ENCODE data around the gene DOCK10.

Gene DOCK10

DNA sequence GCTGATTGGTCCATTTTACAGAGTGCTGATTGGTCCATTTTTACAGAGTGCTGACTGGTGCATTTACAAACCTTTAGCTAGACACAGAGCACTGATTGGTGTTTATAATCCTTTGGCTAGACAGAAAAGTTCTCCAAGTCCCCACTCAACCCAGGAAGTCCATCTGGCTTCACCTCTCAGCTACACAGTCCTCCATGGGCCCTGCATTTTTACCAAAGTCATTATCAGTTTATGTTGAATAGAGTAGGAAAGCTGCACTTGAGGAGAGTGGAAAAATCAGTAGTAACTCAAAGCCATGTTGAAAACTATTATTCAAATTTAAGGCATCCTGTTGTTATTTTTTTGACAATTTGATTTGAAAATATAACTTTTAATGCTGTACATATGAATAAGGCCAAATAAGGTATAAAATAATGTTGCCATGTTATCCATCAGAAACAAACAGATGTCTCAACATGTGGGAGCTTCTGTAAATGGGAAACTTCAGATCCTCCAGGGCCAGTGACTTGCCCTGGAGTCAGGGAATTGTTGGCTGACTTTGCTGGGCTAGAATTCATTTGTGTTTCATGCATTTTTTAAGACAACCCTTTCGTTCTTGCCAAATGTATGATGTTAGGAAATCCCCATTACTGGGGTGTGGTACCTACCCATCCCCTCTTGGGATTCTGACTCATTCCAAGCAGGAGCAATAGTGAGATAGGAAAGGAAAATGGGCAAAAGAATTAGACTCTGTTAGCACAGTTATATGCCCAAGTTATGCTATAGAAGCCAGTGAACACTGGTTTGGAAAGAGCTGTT is 288.3 kb downstream of the DOCK10 start:
- DNase-seq, result no peak

DNA sequence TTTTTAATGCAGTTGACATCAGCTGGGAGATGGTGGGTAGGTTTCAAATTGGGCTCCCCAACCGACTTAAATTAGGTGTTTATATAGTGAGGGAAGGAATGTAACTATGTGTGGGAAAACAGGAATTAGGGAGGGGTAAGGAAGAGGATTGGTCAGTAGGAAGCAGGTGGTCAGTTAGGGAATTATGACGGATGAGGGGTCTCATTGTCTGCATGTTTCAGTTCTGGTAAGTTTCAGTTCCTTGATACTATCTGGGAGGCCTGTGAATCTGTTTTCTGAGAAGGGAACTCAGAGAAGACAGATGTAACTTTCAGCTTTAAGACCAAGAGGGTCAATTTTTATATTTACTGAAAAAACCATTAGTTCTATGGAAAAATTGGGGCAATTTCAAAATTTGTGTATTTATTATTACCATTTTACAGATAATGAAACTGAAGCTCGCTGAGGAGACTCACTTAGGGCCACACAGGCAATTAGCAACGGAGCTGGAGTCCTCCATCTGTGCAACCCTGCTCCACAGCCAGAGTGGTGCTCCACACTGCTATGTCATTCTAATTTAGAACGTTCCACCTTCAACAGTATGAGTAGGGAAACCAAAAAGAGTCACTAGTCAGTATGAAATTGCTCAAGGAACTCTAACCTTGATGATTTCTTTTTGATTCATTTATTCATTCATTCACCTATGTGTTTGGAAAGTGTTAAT is 290.1 kb downstream of the DOCK10 start:
- DNase-seq, result no peak

- no peak for DNase-seq
Measured at GRCh38 chr2:224749136-224749535, 293.1 kb downstream of the DOCK10 start.

DNA sequence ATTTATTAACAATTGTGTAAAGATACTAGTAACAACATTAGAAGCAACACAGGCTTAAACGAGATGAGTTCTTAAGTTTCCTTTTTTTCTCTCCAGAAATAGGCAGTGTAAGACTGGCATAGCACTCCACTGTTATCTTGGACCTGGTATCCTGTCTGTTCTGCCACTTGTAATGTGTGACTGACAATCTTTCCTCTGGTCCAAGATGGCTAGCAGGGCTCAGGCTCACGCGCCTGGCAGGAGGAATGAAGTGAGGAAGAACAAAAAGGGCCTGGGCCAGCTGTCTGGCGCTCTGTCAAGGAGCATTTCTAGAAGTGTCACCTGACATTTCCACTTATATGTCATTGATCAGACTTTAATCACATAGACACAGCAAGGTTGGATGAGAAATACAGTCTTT is 294.5 kb downstream of the DOCK10 start:
- no peak for DNase-seq

DNA sequence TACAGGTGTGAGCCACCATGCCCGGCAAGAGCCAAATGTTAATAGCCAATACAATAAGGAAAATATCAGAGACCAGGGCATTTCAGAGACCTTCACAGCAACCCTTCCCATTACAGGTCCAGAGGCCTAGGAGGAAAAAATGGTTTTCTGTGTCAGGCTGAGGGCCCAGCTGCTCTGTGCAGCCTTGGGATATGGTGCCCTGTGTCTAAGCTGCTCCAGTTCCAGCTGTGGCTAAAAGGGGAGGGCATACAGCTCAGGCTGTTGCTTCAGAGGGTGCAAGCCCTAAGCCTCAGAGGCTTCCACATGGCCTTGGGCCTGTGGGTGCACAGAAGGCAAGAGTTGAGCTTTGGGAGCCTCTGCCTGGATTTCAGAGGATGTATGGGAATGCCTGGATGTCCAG is 306.0 kb downstream of the DOCK10 start:
- DNase-seq, result no peak

- DNase-seq, result no peak
Measured at GRCh38 chr2:224734949-224735348, 307.3 kb downstream of the DOCK10 start.

GRCh38 chr2:224731665-224732064 is 310.6 kb downstream of the DOCK10 start:
- DNase-seq, result no peak

GRCh38 chr2:224729435-224729834 is 312.8 kb downstream of the DOCK10 start:
- no peak for DNase-seq

GRCh38 chr2:224724331-224724730 is 317.9 kb downstream of the DOCK10 start:
- DNase-seq, result no peak

- no peak for DNase-seq
Measured at GRCh38 chr2:224723586-224724217, 318.6 kb downstream of the DOCK10 start.

- DNase-seq, result no peak
Measured at GRCh38 chr2:224722770-224723169, 319.5 kb downstream of the DOCK10 start.

DNA sequence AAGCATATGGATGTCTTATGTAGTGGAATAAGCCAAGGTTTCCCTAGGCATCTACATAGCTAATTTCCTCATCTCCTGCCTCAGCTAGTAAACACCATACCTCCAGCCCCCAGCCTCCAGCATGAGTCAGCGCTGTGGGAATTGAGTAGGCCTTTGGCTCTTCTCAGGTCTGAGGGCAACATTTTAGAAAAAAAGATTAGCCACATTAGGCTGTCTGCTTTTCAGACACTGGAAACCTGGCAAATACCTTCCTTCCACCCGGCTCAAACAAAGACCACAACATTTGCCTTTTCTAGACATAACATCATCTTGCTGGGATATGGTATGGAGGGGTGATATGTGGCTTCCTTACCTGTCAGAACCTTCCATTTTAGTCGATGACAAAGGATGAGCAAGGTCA is 320.0 kb downstream of the DOCK10 start:
- peak; percentile 3 for DNase-seq

GRCh38 chr2:224716921-224717320 is 325.3 kb downstream of the DOCK10 start:
- DNase-seq, result no peak

- DNase-seq, result no peak
Measured at GRCh38 chr2:224716201-224716600, 326.1 kb downstream of the DOCK10 start, which contains the start of gene CCDC195. TSS of gene CCDC195 (minus strand) at chr2:224716365. CDS start at chr2:224716365, 0 bp downstream.
